ENCODE data around the gene ZMYND15.

ZMYND15 gene

GRCh38 chr17:4764595-4764994 is 25.0 kb downstream of the ZMYND15 start:
- DNase-seq (ENCODE audit: extremely low read depth, insufficient read length), result no peak
- TF ChIP-seq CTCF (IDR thresholded peaks at IDR 0.05; ENCODE audit: insufficient read depth, low read length, poor library complexity, severe bottlenecking), result no peak
- no peaks in the 10 kb centered on the region for H3K36me3 ChIP-seq (ENCODE audit: control insufficient read depth, insufficient read depth, low read length)

GRCh38 chr17:4766201-4766600 is 26.6 kb downstream of the ZMYND15 start:
- no peak for DNase-seq (ENCODE audit: extremely low read depth, insufficient read length)

More at GRCh38 chr17:4764595-4764994, 25.0 kb downstream of the ZMYND15 start:
- Histone ChIP-seq H3K4me3 (replicated peaks; ENCODE audit: low read depth, low read length) (no peak overlapping the region), H3K27me3 (replicated peaks; ENCODE audit: control insufficient read depth, insufficient read depth, low read length) (no peaks in the 10 kb centered on the region)

GRCh38 chr17:4766723-4767122 is 27.1 kb downstream of the ZMYND15 start:
- no peak for TF ChIP-seq CTCF (IDR thresholded peaks at IDR 0.05; ENCODE audit: insufficient read depth, low read length, poor library complexity, severe bottlenecking)
- no peak for DNase-seq (ENCODE audit: extremely low read depth, insufficient read length)
- Histone ChIP-seq H3K27me3 (replicated peaks; ENCODE audit: control insufficient read depth, insufficient read depth, low read length) (no peaks in the 10 kb centered on the region), H3K4me3 (replicated peaks; ENCODE audit: low read depth, low read length) (no peak overlapping the region), H3K36me3 (ENCODE audit: control insufficient read depth, insufficient read depth, low read length) (no peaks in the 10 kb centered on the region)

More at GRCh38 chr17:4766201-4766600, 26.6 kb downstream of the ZMYND15 start:
- Histone ChIP-seq H3K36me3 (ENCODE audit: control insufficient read depth, insufficient read depth, low read length) (no peaks in the 10 kb centered on the region), H3K27me3 (replicated peaks; ENCODE audit: control insufficient read depth, insufficient read depth, low read length) (no peaks in the 10 kb centered on the region), H3K4me3 (replicated peaks; ENCODE audit: low read depth, low read length) (no peak overlapping the region)
- no peak for TF ChIP-seq CTCF (IDR thresholded peaks at IDR 0.05; ENCODE audit: insufficient read depth, low read length, poor library complexity, severe bottlenecking)

GRCh38 chr17:4768298-4768697 is 28.7 kb downstream of the ZMYND15 start:
- no peaks in the 10 kb centered on the region for H3K27me3 ChIP-seq (replicated peaks; ENCODE audit: control insufficient read depth, insufficient read depth, low read length)

GRCh38 chr17:4769628-4770027 is 30.0 kb downstream of the ZMYND15 start:
- no peak overlapping the region for H3K4me3 ChIP-seq (replicated peaks; ENCODE audit: low read depth, low read length)
- TF ChIP-seq CTCF (IDR thresholded peaks at IDR 0.05; ENCODE audit: insufficient read depth, low read length, poor library complexity, severe bottlenecking), result no peak
- H3K36me3 ChIP-seq (ENCODE audit: control insufficient read depth, insufficient read depth, low read length), result no peaks in the 10 kb centered on the region
- H3K27me3 ChIP-seq (replicated peaks; ENCODE audit: control insufficient read depth, insufficient read depth, low read length), result no peaks in the 10 kb centered on the region
- no peak for DNase-seq (ENCODE audit: extremely low read depth, insufficient read length)

More at GRCh38 chr17:4768298-4768697, 28.7 kb downstream of the ZMYND15 start:
- no peak for DNase-seq (ENCODE audit: extremely low read depth, insufficient read length)
- no peaks in the 10 kb centered on the region for H3K36me3 ChIP-seq (ENCODE audit: control insufficient read depth, insufficient read depth, low read length)
- H3K4me3 ChIP-seq (replicated peaks; ENCODE audit: low read depth, low read length), result no peak overlapping the region
- TF ChIP-seq CTCF (IDR thresholded peaks at IDR 0.05; ENCODE audit: insufficient read depth, low read length, poor library complexity, severe bottlenecking), result no peak

Data from GM06990 (cell line).